Ovary (tissue), 3 donors: Measurements from ENCODE around the gene ZPBP2.

Experiments used
- CTCF ChIP-seq, 3 donors: fragments of 450-650 bp in 2 of 3; fragments of 200-600 bp in 1 of 3; IDR thresholded peaks; one replicate each; pipeline versions ENCODE4 v1.5.1 to v1.8.0; 2016 to 2022; ENCODE audit warnings: antibody characterized with exemption in 3 of 3, mild to moderate bottlenecking in 1 of 3
- EP300 ChIP-seq: sonication (generic); formaldehyde crosslinking; IDR thresholded peaks from one replicate; pipeline ENCODE4 v1.6.1; 2017; ENCODE audit warnings: antibody characterized with exemption
- POLR2A ChIP-seq: fragments of 450-650 bp; IDR thresholded peaks from one replicate; pipeline ENCODE4 v1.6.1; 2017; ENCODE audit warnings: antibody characterized with exemption, mild to moderate bottlenecking, moderate library complexity
- donor health status: DM: no; HTN: no; CAD: no.

DNA sequence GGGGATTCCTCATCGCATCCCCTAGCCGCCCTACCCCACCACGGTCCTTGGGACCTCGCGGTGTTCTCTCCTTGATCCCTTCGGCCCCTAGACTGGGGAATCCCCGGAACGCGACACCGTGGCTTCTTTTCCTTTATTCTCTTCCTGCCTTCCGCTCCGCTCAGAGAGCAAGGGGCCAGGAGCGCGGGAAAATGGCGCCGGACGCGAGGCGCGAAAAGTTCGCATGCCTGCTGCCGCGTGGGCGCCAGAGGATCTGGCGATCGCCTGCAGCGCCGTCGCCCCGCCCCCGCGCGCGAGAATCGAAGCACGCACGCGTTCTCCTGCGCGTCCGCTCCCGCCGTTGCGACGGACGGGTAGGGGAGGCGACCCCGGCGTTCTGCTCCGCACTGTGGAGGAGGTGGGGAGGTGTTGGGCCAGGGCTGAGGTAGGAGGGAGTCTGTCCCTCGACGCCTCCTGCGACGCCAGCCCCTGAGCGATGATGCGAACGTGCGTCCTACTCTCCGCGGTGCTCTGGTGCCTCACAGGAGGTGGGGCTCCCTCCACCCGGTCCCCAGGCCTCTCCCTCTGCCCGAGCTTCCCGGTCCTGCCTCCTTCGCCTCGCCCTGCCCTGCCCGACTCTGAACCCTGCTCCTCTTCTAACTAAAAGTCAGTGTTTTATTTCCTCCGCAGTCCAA lies at the start of gene ZPBP2:
- TF ChIP-seq CTCF (IDR thresholded peaks at IDR 0.05): no peak
- no peak for TF ChIP-seq POLR2A
- TF ChIP-seq EP300: no peak
